H9 (cell line): ENCODE results near the gene SLC15A5. TPM values are rescaled to one million over a fixed set of nuclear protein-coding genes. Genes with fewer than 3 reads are reported as not detected.

Experiments used
- DNase-seq: peaks from one replicate; pipeline ENCODE4 v3.0.0-alpha.2; 2017
- H2AFZ ChIP-seq: one replicate; pipeline ENCODE4 v1.6.1; 2013; ENCODE audit warnings: mild to moderate bottlenecking, low read length, control low read depth, moderate library complexity
- H2AK5ac ChIP-seq: 2 replicates; pipeline ENCODE4 v1.6.1; 2013; ENCODE audit warnings: low read length, control low read depth, mixed read lengths; ENCODE audit not compliant: insufficient read length
- H2BK120ac ChIP-seq: one replicate; pipeline ENCODE4 v1.6.1; 2013; ENCODE audit warnings: low read depth, mild to moderate bottlenecking, low read length, control low read depth, inconsistent platforms; ENCODE audit not compliant: poor library complexity, severe bottlenecking
- H2BK12ac ChIP-seq: 2 replicates; pipeline ENCODE4 v1.6.1; 2013; ENCODE audit warnings: low read length, control low read depth, mixed read lengths, low read depth; ENCODE audit not compliant: insufficient read length
- H2BK15ac ChIP-seq: 2 replicates; pipeline ENCODE4 v1.6.1; 2013; ENCODE audit warnings: low read depth, low read length, control low read depth
- H2BK20ac ChIP-seq: one replicate; pipeline ENCODE4 v1.6.1; 2013; ENCODE audit warnings: low read depth, mild to moderate bottlenecking, low read length, control low read depth, inconsistent platforms; ENCODE audit not compliant: poor library complexity, severe bottlenecking
- H2BK5ac ChIP-seq: 2 replicates; pipeline ENCODE4 v1.6.1; 2013; ENCODE audit warnings: low read length, control low read depth, mixed read lengths; ENCODE audit not compliant: insufficient read length
- H3K14ac ChIP-seq: 2 replicates; pipeline ENCODE4 v1.6.1; 2013; ENCODE audit warnings: low read length, control low read depth; ENCODE audit not compliant: insufficient read depth
- H3K18ac ChIP-seq: 2 replicates; pipeline ENCODE4 v1.6.1; 2013; ENCODE audit warnings: low read depth, mild to moderate bottlenecking, mixed read lengths, low read length, control low read depth; ENCODE audit not compliant: insufficient read length
- H3K23ac ChIP-seq: 2 replicates; pipeline ENCODE4 v1.6.1; 2013; ENCODE audit warnings: low read length, control low read depth, mixed read lengths, low read depth; ENCODE audit not compliant: insufficient read length
- H3K23me2 ChIP-seq: 2 replicates; pipeline ENCODE4 v1.6.1; 2013; ENCODE audit warnings: low read depth, mild to moderate bottlenecking, mixed read lengths, low read length, control low read depth; ENCODE audit not compliant: insufficient read length, poor library complexity, severe bottlenecking
- H3K27ac ChIP-seq: 2 replicates; pipeline ENCODE4 v1.5.1; 2013; ENCODE audit warnings: low read length, control low read depth, mixed read lengths, low read depth; ENCODE audit not compliant: insufficient read length
- H3K27me3 ChIP-seq: 2 replicates; pipeline ENCODE4 v1.6.1; 2013; ENCODE audit warnings: low read length, control low read depth, inconsistent platforms; ENCODE audit not compliant: insufficient read depth
- H3K4ac ChIP-seq: 2 replicates; pipeline ENCODE4 v1.6.1; 2013; ENCODE audit warnings: low read depth, mild to moderate bottlenecking, control low read depth, inconsistent platforms, low read length, moderate library complexity
- H3K4me1 ChIP-seq: 2 replicates; pipeline ENCODE4 v1.6.1; 2013; ENCODE audit warnings: low read length, control low read depth, inconsistent platforms; ENCODE audit not compliant: insufficient read depth
- H3K4me2 ChIP-seq: 2 replicates; pipeline ENCODE4 v1.6.1; 2013; ENCODE audit warnings: low read length, control low read depth, mixed read lengths; ENCODE audit not compliant: insufficient read length, insufficient read depth
- H3K56ac ChIP-seq: 2 replicates; pipeline ENCODE4 v1.6.1; 2013; ENCODE audit warnings: low read depth, mild to moderate bottlenecking, mixed read lengths, low read length, control low read depth; ENCODE audit not compliant: insufficient read length
- H3K79me1 ChIP-seq: 2 replicates; pipeline ENCODE4 v1.6.1; 2013; ENCODE audit warnings: low read depth, mild to moderate bottlenecking, moderate library complexity, low read length, control low read depth, inconsistent platforms; ENCODE audit not compliant: insufficient read depth, poor library complexity, severe bottlenecking
- H3K79me2 ChIP-seq: 2 replicates; pipeline ENCODE4 v1.6.1; 2013; ENCODE audit warnings: low read length, control low read depth, inconsistent platforms; ENCODE audit not compliant: insufficient read depth
- H3K9ac ChIP-seq: 2 replicates; pipeline ENCODE4 v1.6.1; 2013; ENCODE audit warnings: low read length, control low read depth, mixed read lengths; ENCODE audit not compliant: insufficient read length; ENCODE audit errors: extremely low read depth
- H3K9me3 ChIP-seq: one replicate; pipeline ENCODE4 v1.6.1; 2013; ENCODE audit warnings: low read depth, low read length, inconsistent platforms; ENCODE audit not compliant: control insufficient read depth
- H3T11ph ChIP-seq: one replicate; pipeline ENCODE4 v1.6.1; 2013; ENCODE audit warnings: mild to moderate bottlenecking, low read length, control low read depth, inconsistent platforms
- H4K20me1 ChIP-seq: one replicate; pipeline ENCODE4 v1.6.1; 2013; ENCODE audit not compliant: control insufficient read depth, insufficient read length, insufficient read depth
- H4K5ac ChIP-seq: 2 replicates; pipeline ENCODE4 v1.6.1; 2013; ENCODE audit warnings: low read depth, mild to moderate bottlenecking, mixed read lengths, low read length, control low read depth; ENCODE audit not compliant: insufficient read length
- H4K8ac ChIP-seq: replicated peaks from 2 replicates; pipeline ENCODE4 v1.6.1; 2013; ENCODE audit warnings: low read length, control low read depth, mixed read lengths, low read depth; ENCODE audit not compliant: insufficient read length
- H4K91ac ChIP-seq: 2 replicates; pipeline ENCODE4 v1.6.1; 2013; ENCODE audit warnings: low read depth, mild to moderate bottlenecking, moderate library complexity, mixed read lengths, low read length, control low read depth; ENCODE audit not compliant: insufficient read length
- H3K27ac Mint-ChIP-seq, 3 experiments: 2 replicates in 2 of 3; 3 replicates in 1 of 3; pipeline ENCODE4 v1.8.0; 2020 to 2021; ENCODE audit warnings: mixed read lengths in 3 of 3, mild to moderate bottlenecking in 1 of 3, moderate library complexity in 1 of 3
- H3K27me3 Mint-ChIP-seq: 2 replicates; pipeline ENCODE4 v1.8.0; 2021; ENCODE audit warnings: low read depth, mild to moderate bottlenecking, moderate library complexity, mixed read lengths
- H3K36me3 Mint-ChIP-seq, 3 experiments: 2 replicates in 2 of 3; 3 replicates in 1 of 3; pipeline ENCODE4 v1.8.0; 2020 to 2021; ENCODE audit warnings: low read depth in 3 of 3, mixed read lengths in 3 of 3; ENCODE audit not compliant: insufficient read depth in 1 of 3
- H3K4me1 Mint-ChIP-seq, 2 experiments: 2 replicates each; pipeline ENCODE4 v1.8.0; 2020; ENCODE audit warnings: mixed read lengths in 2 of 2
- H3K4me3 Mint-ChIP-seq, 2 experiments: 2 replicates in 1 of 2; 3 replicates in 1 of 2; pipeline ENCODE4 v1.8.0; 2020 to 2021; ENCODE audit warnings: mild to moderate bottlenecking in 2 of 2, mixed read lengths in 2 of 2, moderate library complexity in 1 of 2
- H3K9me3 Mint-ChIP-seq, 2 experiments: 2 replicates in 1 of 2; 3 replicates in 1 of 2; pipeline ENCODE4 v1.8.0; 2020; ENCODE audit warnings: mild to moderate bottlenecking in 2 of 2, mixed read lengths in 2 of 2, moderate library complexity in 1 of 2
- WGBS: extraction: QIAGEN DNeasy Blood & Tissue Kit; methylation state at CpG from one replicate; pipeline ENCODE4 v1.1.7; 2013; ENCODE audit warnings: missing lambda C conversion rate, low lambda C conversion rate, mixed read lengths; ENCODE audit not compliant: insufficient read length; ENCODE audit errors: extremely low coverage; 5-methylcytosine and 5-hydroxymethylcytosine counted together
- total RNA-seq: library from RNA; stranded (reverse); gene quantifications from 2 replicates; pipeline ENCODE4 v1.2.1, GENCODE V29; 2021
- TF ChIP-seq, protein P1 (sequence below): fragments of 200-600 bp; sonication (generic); conservative IDR thresholded peaks from 3 replicates; pipeline ENCODE4 v1.8.0; 2021; ENCODE audit warnings: antibody characterized with exemption, mild to moderate bottlenecking

SLC15A5 gene
- total RNA-seq, 1 experiment from 2014 or later, result not detected

DNA sequence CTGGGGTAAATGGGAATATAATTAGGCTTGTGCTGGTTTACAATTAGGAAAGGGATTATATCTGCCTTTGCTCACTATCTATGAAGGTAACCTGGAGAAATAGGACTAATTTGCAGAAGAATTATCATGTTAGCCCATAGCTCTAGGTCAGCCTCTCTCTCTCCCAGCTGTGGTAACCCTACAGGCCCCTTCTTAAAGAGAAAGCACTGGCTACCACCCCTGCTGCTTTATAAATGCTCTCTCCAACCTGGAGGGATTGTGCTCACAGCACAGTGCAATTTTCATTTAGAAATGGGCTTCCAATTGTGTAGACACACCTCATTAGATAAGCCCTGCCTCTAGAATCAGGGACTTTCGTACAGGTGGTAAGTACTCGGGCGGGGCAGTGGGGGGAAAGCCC is 47.3 kb upstream of the SLC15A5 start:
- H2AK5ac ChIP-seq, result no peak overlapping the region

More for the DNA sequence above, 47.3 kb upstream of the SLC15A5 start:
- H2BK15ac ChIP-seq, result no peak overlapping the region
- H3K14ac ChIP-seq, result no peak overlapping the region
- no peaks in the 10 kb centered on the region for H3K79me1 ChIP-seq
- H3K4me1 ChIP-seq, result no peaks in the 10 kb centered on the region
- H3K4me1 Mint-ChIP-seq, result peaks cover 4 to 6% of the 10 kb centered on the region in 2 experiments; a peak in 2 of 4 replicates
- H3K27ac ChIP-seq, result no peak overlapping the region
- H3K56ac ChIP-seq, result no peak overlapping the region
- H3K9ac ChIP-seq, result no peak overlapping the region
- H3K18ac ChIP-seq, result no peak overlapping the region
- no peaks in the 10 kb centered on the region for H4K20me1 ChIP-seq
- H3K27ac Mint-ChIP-seq, result 0 out of 7 replicates have a peak overlapping the region, but pooled peaks of 1 of the 3 experiments have one; percentile 57
- no peak overlapping the region for H2AFZ ChIP-seq
- no peak overlapping the region for H2BK12ac ChIP-seq
- H3K23me2 ChIP-seq, result no peaks in the 10 kb centered on the region
- H3K79me2 ChIP-seq, result no peaks in the 10 kb centered on the region
- TF ChIP-seq, protein P1, sequence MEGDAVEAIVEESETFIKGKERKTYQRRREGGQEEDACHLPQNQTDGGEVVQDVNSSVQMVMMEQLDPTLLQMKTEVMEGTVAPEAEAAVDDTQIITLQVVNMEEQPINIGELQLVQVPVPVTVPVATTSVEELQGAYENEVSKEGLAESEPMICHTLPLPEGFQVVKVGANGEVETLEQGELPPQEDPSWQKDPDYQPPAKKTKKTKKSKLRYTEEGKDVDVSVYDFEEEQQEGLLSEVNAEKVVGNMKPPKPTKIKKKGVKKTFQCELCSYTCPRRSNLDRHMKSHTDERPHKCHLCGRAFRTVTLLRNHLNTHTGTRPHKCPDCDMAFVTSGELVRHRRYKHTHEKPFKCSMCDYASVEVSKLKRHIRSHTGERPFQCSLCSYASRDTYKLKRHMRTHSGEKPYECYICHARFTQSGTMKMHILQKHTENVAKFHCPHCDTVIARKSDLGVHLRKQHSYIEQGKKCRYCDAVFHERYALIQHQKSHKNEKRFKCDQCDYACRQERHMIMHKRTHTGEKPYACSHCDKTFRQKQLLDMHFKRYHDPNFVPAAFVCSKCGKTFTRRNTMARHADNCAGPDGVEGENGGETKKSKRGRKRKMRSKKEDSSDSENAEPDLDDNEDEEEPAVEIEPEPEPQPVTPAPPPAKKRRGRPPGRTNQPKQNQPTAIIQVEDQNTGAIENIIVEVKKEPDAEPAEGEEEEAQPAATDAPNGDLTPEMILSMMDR, result no peak
- H2BK5ac ChIP-seq, result no peak overlapping the region
- H3T11ph ChIP-seq, result no peak overlapping the region
- no peak overlapping the region for H4K5ac ChIP-seq
- peaks cover 4 to 8% of the 10 kb centered on the region in 2 experiments; a peak in 4 of 5 replicates for H3K9me3 Mint-ChIP-seq
- no peaks in the 10 kb centered on the region for H3K9me3 ChIP-seq
- H4K91ac ChIP-seq, result no peak overlapping the region
- H3K27me3 Mint-ChIP-seq, result no peaks in the 10 kb centered on the region
- DNase-seq, result no peak
- H2BK20ac ChIP-seq, result no peak overlapping the region
- no peak overlapping the region for H3K23ac ChIP-seq
- WGBS, result no CpG with 5 or more reads among the region's 3 CpGs
- H3K4ac ChIP-seq, result no peak overlapping the region
- H2BK120ac ChIP-seq, result no peak overlapping the region
- no peaks in the 10 kb centered on the region for H3K27me3 ChIP-seq
- no peak overlapping the region for H3K4me3 Mint-ChIP-seq
- H3K4me2 ChIP-seq, result no peak overlapping the region
- no peak overlapping the region for H4K8ac ChIP-seq
- no peaks in the 10 kb centered on the region; a peak in 1 of 7 replicates for H3K36me3 Mint-ChIP-seq
